MCF 10A (cell line): ENCODE results near the gene CRACR2B. TPM values are rescaled to one million over a fixed set of nuclear protein-coding genes. Genes with fewer than 3 reads are reported as not detected.

Experiments used
- BruUV-seq: library from RNA; stranded (reverse); fragments of 400-500 nt; replicated peaks from 2 replicates; lab custom pipeline; 2021; lab: Mats Ljungman, UMichigan
- CTCF ChIA-PET: fragments of 300-600 bp; sonication (Branson Sonifier 250); formaldehyde crosslinking; extraction: SDS; loops from one replicate; lab custom pipeline; 2021; ENCODE audit warnings: antibody characterized with exemption, inconsistent platforms; lab: Yijun Ruan, JAX
- POLR2A ChIA-PET: fragments of 300-600, 350-650 bp; sonication (Branson Sonifier 250); formaldehyde crosslinking; extraction: SDS; loops from one replicate; lab custom pipeline; 2020; ENCODE audit warnings: antibody characterized with exemption, inconsistent platforms; lab: Yijun Ruan, JAX
- DNase-seq: peaks from one replicate; pipeline ENCODE4 v3.0.0-alpha.2; 2018; ENCODE audit not compliant: unreplicated experiment
- H3K27ac Mint-ChIP-seq: one replicate; pipeline ENCODE4 v1.8.0; 2022; ENCODE audit warnings: mild to moderate bottlenecking, low read depth, mixed read lengths; ENCODE audit not compliant: unreplicated experiment
- H3K27me3 Mint-ChIP-seq: one replicate; pipeline ENCODE4 v1.8.0; 2022; ENCODE audit warnings: mixed read lengths; ENCODE audit not compliant: insufficient read depth, unreplicated experiment
- H3K36me3 Mint-ChIP-seq: one replicate; pipeline ENCODE4 v1.8.0; 2022; ENCODE audit warnings: mild to moderate bottlenecking, moderate library complexity, mixed read lengths; ENCODE audit not compliant: insufficient read depth, unreplicated experiment
- H3K4me1 Mint-ChIP-seq: one replicate; pipeline ENCODE4 v1.8.0; 2022; ENCODE audit warnings: mixed read lengths; ENCODE audit not compliant: insufficient read depth, unreplicated experiment
- H3K4me3 Mint-ChIP-seq: one replicate; pipeline ENCODE4 v1.8.0; 2022; ENCODE audit warnings: mild to moderate bottlenecking, moderate library complexity, mixed read lengths; ENCODE audit not compliant: unreplicated experiment
- H3K9me3 Mint-ChIP-seq: one replicate; pipeline ENCODE4 v1.8.0; 2022; ENCODE audit warnings: mixed read lengths; ENCODE audit not compliant: unreplicated experiment
- CTCF ChIP-seq: fragments of 200-600 bp; IDR thresholded peaks from one replicate; pipeline ENCODE4 v1.8.0; 2022; ENCODE audit warnings: antibody characterized with exemption, mild to moderate bottlenecking; ENCODE audit not compliant: unreplicated experiment
- intact Hi-C: fragments of 100-400 bp; cut with micrococcal nuclease; formaldehyde crosslinking; loops from 2 replicates; pipeline ENCODE4 v1.14.1; 2022
- total RNA-seq: library from RNA; stranded (reverse); gene quantifications from 2 replicates; pipeline ENCODE4 v1.2.3, GENCODE V29; 2022

Gene CRACR2B
- total RNA-seq, 1 experiment from 2014 or later, result 1.2 TPM

- Mint-ChIP-seq H3K36me3 (peaks cover 28% of the 10 kb centered on the region), H3K27ac (no peak overlapping the region), H3K9me3 (no peaks in the 10 kb centered on the region), H3K4me3 (no peak overlapping the region), H3K4me1 (peaks cover 15% of the 10 kb centered on the region), H3K27me3 (no peaks in the 10 kb centered on the region)
- CTCF ChIA-PET, result interaction anchor here (0.9 to 1.0 kb wide), 4 partner anchors 9 to 204 kb away, joined by 3 to 6 read pairs (median 4); no protein-coding TSS in a partner anchor
- no peak for TF ChIP-seq CTCF
- no peak for DNase-seq
- intact Hi-C loops, result no loop called here
- no TSS peak for BruUV-seq
- POLR2A ChIA-PET, result interaction anchor here (0.8 to 2.7 kb wide), 4 partner anchors 9 to 29 kb away, joined by 3 to 16 read pairs (median 9); partner anchors contain the start of gene PNPLA2
Observed at GRCh38 chr11:847876-848275, 20.2 kb downstream of the CRACR2B start.

GRCh38 chr11:848380-848931, 20.7 kb downstream of the CRACR2B start:
- Mint-ChIP-seq H3K4me3 (no peak overlapping the region), H3K4me1 (peaks cover 15% of the 10 kb centered on the region), H3K36me3 (peaks cover 28% of the 10 kb centered on the region), H3K27ac (no peak overlapping the region), H3K27me3 (no peaks in the 10 kb centered on the region), H3K9me3 (no peaks in the 10 kb centered on the region)
- ChIA-PET POLR2A (interaction anchor here (2.7 kb wide), 2 partner anchors 18 to 29 kb away, joined by 14 to 16 read pairs; partner anchors contain the start of gene PNPLA2), CTCF (interaction anchor here (0.9 to 1.0 kb wide), 3 partner anchors 8 to 203 kb away, joined by 4 to 6 read pairs (median 4); no protein-coding TSS in a partner anchor)
- peak; percentile 40 for DNase-seq
- intact Hi-C loops, result no loop called here
- TF ChIP-seq CTCF, result peak; percentile 87
- BruUV-seq, result no TSS peak

GRCh38 chr11:849104-849824, 21.5 kb downstream of the CRACR2B start:
- no peak for TF ChIP-seq CTCF
- Mint-ChIP-seq H3K27me3 (no peaks in the 10 kb centered on the region), H3K4me1 (peaks cover 15% of the 10 kb centered on the region), H3K4me3 (no peak overlapping the region), H3K27ac (no peak overlapping the region), H3K9me3 (no peaks in the 10 kb centered on the region), H3K36me3 (peaks cover 33% of the 10 kb centered on the region)
- ChIA-PET POLR2A (no interaction called here), CTCF (interaction anchor here (0.9 kb wide), 1 partner anchor 202 kb away, joined by 6 read pairs; no protein-coding TSS in a partner anchor)
- no TSS peak for BruUV-seq
- DNase-seq, result no peak
- intact Hi-C loops, result no loop called here
